NCI-H1092 (cell line): ENCODE results near the gene RGS19.

Experiments
- DNase-seq: peaks from one replicate; lab custom pipeline; 2025; lab: John Stamatoyannopoulos, UW

The RGS19 gene

GRCh38 chr20:64063389-64064144 is 15.8 kb downstream of the RGS19 start:
- DNase-seq, result no peak

DNA sequence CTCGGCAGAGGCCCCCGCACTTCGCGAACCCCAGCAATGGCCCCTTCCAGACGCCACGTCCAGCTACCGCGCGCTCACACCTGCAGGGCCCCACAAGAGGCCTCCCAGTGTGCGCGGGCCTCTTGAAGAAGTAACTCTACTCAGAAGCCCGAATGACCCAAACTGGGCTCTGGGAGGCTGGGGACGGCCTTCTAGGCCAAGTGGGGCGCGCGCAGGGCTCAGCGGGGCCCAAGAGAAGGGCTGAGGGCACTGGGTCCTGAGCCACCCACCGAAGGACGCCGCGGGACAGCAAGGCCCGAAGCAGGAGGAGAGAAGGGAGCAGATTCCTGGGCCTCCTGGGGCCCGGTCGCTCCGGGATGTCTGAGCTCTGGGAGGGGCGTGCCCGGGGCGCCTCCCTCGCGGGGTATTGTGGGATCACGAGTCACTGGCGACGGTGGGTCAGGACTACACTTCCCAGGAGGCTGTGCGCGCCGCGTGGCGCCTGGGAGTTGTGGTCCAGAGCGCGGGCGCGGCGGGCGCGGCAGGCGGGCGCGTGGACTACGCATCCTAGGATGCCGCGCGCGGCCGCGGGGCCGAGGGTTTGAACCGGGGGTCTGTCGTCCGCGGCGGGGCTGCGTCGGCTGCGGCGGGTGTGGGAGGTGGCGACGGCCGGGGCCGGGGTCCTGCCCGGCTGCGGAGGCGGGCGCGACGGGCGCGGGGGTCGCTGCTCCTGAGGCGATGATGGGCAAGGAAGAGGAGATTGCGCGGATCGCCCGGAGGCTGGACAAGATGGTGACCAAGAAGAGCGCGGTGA is 16.5 kb downstream of the RGS19 start, which contains the start of gene TCEA2:
TCEA2 (plus strand) TSS at position 603 of the 793 bp plus-strand sequence; CDS start at position 718, 115 bp downstream.
- DNase-seq, result peak; percentile 91

DNA sequence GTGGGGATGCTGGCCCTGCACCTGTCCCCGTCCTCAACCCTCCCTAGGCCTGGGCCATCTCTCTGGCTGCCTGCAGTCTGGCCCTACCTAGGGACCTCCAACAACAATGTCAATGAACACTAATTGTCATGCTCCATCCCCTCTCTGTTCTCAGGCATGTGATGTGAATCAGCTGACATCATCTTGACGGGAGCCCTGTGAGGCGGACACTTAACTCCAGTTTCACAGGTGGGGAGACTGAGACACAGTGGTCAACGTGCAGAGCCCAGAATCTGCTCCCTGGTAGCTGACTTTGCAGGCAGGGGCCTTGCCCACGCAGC is 17.1 kb downstream of the RGS19 start:
- no peak for DNase-seq

- no peak for DNase-seq
Measured at GRCh38 chr20:64058536-64058935, 20.8 kb downstream of the RGS19 start.

- peak; percentile 22 for DNase-seq
Measured at GRCh38 chr20:64057628-64058498, 21.5 kb downstream of the RGS19 start.

GRCh38 chr20:64056889-64057627 is 22.3 kb downstream of the RGS19 start:
- no peak for DNase-seq

DNA sequence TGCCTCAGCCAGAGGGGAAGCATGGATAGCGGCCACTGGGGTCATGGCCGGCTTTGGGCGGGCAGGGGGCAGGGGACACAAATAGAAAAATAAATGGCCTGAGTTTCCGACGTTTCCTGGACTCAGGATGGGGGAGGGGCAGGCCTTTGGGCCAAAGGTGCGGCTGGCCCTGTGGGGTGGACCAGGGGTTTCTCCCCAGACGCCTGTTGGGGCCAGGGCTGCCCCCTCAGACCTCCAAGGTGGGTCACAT is 22.8 kb downstream of the RGS19 start:
- no peak for DNase-seq

DNA sequence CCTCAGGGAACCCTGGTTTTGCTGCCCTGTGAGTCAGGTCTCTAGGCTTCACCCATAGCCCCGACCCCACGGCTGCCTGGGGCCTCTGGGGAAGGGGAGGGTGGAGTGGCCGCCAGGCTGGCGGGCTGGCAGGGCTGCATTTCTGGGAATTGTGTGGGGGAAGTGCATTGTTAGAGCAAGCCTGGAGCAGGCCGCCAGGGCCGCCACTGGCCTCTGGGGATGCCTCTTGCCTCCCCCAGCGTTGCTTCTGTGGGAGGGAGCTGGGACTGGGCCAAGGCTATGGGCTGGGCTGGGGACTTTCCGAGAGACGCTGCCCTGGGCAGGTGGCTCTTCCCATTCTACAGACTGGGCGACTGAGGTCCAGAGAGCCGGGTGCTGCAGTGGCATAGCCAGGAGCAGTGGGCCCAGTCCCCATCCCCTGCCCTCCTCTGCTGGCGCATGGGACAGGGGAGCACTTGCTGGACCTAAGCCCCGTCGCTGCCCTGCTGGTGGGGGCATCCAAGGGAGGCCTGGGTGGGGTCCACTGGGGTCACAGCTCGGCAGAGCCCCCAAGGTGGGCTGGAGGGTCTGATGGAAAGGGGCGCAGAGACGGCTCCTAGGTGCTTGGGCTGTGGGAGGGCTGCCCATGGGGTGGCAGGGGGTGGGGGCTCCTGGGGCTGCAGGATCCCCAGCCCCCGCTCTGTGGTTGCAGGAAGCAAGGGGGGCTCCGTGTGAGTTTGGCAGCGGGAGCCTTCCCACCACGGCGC is 23.3 kb downstream of the RGS19 start:
- no peak for DNase-seq

GRCh38 chr20:64055396-64055892 is 23.9 kb downstream of the RGS19 start:
- no peak for DNase-seq

- DNase-seq, result no peak
Measured at GRCh38 chr20:64053841-64054661, 25.3 kb downstream of the RGS19 start.

DNA sequence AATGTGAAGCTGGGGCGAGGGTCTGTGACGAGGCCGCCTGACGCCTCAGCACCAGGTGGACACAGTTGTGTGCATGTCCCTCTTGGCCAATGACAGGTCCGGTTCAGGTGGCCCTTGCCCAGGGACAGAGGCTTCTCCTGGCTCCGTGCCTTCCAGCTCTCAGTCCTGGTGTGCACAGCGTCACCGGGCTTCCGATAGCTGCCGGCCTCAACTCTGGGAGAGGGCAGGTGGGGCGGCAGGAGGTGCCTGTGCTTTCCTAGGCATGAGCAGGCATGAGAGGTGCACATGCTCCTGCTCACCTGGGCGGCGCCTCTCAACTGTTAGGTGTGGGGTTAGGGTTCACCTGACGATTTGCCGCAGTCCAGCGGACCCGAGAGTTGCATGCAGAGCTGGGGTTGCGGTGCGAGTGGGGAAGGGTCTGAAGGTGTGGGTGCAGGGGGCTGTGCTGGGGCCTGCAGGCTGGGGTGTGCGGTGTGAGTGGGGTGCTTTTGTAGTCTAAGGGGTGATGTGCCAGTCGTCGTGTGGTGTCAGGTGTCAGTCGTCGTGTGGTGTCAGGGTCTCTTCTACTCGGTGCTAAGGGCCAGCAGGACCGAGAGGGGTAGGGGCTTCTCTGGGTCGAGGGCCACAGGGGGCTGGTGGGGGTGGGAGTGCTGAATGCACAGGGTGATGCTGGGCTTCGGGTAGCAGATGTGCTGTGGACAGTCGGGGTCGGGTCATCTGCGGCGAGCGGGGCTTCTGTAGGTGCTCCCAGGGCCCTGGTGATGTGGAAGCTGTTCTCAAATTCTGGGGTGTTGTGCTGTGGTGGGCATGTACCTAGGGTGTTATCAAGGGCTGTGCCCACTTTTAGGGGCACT is 26.1 kb downstream of the RGS19 start:
- DNase-seq, result no peak

- no peak for DNase-seq
Measured at GRCh38 chr20:64052326-64052722, 27.0 kb downstream of the RGS19 start.

DNA sequence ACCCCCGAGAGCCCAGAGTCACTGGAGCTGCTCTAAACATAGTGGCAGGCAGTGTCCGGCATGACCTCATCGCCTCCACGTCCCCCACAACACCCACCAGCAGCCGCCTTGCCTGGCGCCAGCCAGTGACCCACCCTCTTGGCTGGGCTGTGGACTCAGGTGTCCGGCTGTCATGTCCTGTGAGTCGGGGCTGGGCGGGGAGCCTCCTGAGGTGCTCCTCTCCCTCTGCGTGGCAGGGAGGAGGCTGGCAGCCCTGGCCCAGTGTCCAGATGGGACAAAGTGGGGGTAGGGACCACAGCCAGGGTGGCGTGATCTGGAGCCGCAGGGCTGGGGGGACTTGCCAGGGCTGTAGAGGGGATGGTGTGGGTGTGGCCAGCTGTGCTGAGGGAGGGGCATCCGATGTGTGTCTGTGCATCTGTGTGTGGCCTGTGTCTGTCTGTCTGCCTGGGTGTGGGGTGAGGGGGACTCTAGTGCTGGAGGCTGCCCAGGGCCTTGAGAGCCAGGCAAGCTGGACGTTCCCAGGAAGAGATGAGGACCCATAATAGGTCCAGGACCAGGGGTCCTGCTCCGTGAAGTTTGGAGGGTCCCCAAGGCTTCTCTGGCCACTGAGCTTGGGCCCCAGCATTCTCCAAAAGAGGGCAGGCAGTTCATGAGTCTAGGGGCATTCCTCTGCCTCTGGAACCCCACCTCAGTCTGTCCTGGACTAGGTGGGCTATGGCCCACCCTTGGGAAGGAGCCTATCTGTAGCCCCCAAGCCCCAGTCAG is 27.6 kb downstream of the RGS19 start:
- no peak for DNase-seq

- DNase-seq, result no peak
Measured at GRCh38 chr20:64051033-64051452, 28.3 kb downstream of the RGS19 start.

DNA sequence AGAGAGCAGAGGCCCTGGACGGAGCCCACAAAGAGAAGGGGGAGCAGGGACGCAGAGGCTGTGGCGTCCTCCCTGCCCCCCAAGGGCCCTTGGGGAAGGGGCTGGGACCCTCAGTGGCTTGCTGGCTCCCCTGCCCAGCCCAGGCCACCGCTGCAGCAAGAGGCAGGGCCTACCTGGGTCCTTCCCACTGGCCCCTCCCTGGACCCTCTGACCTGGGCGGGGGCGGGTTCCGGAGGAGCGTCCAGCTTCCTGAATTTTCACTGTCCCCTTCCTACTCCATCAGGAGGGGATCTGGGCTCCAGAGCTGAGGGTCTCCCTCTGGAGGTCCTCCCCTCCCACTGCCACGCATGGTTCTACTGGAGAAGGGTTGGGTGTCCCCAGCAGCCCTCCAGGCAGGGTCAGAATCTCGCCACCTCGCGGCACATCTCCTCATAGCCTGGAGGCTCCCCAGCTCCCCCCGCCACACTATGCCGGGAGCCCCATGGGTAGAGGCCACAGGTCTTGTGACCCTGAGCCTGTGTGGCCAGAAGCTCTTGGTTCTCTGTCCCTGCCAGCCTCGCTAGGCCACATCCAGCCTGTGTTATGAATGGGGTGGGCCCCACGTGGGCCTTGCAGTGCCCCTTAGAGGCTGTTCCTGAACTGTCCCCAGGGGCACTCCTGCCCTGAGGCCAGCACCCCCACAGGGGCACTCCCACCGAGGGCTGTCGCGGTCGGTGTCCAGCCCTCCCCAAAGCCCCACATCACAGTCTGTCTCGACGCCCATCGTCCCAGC is 28.9 kb downstream of the RGS19 start:
- DNase-seq, result no peak

- DNase-seq, result no peak
Measured at GRCh38 chr20:64049878-64050260, 29.4 kb downstream of the RGS19 start.

GRCh38 chr20:64049060-64049877 is 30.0 kb downstream of the RGS19 start, which contains the start of gene SOX18:
Gene SOX18, minus strand, starts transcription at chr20:64049639. Its CDS starts 123 bp downstream, at chr20:64049516.
- no peak for DNase-seq
